Subcutaneous adipose tissue (tissue), 4 donors: ENCODE data around the gene NHLRC4. TPM values are rescaled to one million over a fixed set of nuclear protein-coding genes. Genes with fewer than 3 reads are reported as not detected.

ENCODE experiments used
- total RNA-seq, 4 donors: library from RNA; depleted of rRNA; stranded (reverse); fragments of >200 nt; gene quantifications; one replicate each; pipeline ENCODE4 v1.1.0, GENCODE V29; 2016
- TF ChIP-seq, protein P1 (sequence below): fragments of 450-650 bp; IDR thresholded peaks from one replicate; pipeline ENCODE4 v1.5.1; 2016; ENCODE audit warnings: low read depth, mild to moderate bottlenecking, control low read depth, antibody characterized with exemption, moderate library complexity

The NHLRC4 gene
- total RNA-seq, 4 donors from 2014 or later = 0.85 to 3.8 (median 2.0) TPM; not detected in 1

DNA sequence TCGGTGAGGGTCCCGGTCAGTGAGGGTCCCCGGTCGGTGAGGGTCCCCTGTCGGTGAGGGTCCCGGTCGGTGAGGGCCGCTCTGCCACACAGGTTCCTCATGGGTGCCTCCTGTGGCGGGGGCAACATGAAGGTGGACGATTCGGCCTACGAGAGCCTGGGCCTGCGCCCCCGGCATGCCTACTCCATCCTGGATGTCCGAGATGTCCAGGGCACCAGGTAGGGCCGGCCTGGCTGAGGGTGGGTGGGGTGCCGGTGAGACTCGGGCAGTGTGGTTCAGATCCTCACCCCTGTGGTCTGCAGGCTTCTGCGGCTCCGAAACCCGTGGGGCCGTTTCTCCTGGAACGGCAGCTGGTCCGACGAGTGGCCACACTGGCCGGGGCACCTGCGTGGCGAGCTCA is 15.6 kb upstream of the NHLRC4 start:
- TF ChIP-seq, protein P1, sequence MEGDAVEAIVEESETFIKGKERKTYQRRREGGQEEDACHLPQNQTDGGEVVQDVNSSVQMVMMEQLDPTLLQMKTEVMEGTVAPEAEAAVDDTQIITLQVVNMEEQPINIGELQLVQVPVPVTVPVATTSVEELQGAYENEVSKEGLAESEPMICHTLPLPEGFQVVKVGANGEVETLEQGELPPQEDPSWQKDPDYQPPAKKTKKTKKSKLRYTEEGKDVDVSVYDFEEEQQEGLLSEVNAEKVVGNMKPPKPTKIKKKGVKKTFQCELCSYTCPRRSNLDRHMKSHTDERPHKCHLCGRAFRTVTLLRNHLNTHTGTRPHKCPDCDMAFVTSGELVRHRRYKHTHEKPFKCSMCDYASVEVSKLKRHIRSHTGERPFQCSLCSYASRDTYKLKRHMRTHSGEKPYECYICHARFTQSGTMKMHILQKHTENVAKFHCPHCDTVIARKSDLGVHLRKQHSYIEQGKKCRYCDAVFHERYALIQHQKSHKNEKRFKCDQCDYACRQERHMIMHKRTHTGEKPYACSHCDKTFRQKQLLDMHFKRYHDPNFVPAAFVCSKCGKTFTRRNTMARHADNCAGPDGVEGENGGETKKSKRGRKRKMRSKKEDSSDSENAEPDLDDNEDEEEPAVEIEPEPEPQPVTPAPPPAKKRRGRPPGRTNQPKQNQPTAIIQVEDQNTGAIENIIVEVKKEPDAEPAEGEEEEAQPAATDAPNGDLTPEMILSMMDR = no peak

DNA sequence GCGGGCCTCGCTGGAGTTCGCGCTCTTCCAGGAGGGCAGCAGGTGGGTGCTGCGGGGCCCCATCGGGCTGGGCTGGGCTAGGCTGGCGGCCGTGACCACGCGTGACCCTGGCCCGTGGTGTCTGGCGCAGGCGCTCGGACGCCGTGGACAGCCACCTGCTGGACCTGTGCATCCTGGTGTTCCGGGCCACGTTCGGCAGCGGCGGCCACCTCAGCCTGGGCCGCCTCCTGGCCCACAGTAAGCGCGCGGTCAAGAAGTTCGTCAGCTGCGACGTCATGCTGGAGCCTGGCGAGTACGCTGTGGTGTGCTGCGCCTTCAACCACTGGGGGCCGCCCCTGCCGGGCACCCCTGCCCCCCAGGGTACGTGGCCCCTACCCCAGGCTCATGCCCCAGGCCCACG is 14.6 kb upstream of the NHLRC4 start:
- TF ChIP-seq, protein P1 = no peak

DNA sequence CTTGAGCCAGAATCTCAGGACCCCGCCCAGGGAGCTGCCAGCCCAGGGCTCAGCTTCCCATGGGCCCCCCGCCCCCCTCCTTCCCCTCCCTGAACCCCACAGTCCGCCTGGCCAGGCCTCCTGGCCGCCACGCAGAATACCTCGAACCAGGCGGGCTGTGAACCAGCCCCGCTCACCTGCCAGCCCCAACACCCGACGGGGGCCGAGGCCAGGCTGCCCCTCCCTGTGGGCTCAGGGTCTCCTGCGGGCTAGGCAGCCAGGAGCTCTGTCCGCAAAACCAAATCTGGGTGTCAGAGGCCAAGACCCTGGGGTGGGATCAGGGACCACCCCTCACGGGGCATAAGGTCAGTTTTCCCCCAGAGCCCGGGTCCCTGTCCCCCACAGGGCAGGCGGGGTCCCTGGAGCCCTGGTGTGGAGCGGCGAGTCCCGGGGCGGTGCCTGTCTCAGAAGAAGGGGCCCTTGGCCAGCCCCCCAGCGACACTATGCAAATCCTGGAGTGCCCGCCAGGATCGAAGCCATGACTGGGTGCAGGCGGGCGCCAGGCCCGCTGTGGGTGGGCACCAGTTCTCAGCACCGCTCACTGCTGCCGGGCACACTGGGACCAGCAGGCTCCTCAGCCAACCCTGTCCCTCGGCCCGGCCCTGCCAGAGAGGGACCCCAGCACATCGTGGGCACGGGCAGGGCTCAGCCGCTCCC is 13.1 kb upstream of the NHLRC4 start:
- TF ChIP-seq, protein P1 = no peak

DNA sequence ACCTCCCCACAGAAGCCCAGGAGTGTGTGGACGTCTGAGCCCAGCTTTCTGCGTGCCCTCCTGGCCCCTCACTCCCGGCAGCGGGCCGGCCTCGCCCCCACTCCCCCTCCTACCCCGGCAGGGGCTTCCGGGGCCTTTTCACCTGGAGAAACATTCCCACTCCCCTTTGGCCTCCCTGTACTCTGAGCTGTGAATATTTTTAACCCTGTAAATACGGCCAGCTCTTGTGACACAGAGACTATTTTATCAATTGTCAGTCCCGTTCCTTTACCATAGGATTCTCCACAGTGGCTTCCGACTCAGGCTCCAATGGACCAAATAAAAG is 12.5 kb upstream of the NHLRC4 start:
- TF ChIP-seq, protein P1 = no peak

DNA sequence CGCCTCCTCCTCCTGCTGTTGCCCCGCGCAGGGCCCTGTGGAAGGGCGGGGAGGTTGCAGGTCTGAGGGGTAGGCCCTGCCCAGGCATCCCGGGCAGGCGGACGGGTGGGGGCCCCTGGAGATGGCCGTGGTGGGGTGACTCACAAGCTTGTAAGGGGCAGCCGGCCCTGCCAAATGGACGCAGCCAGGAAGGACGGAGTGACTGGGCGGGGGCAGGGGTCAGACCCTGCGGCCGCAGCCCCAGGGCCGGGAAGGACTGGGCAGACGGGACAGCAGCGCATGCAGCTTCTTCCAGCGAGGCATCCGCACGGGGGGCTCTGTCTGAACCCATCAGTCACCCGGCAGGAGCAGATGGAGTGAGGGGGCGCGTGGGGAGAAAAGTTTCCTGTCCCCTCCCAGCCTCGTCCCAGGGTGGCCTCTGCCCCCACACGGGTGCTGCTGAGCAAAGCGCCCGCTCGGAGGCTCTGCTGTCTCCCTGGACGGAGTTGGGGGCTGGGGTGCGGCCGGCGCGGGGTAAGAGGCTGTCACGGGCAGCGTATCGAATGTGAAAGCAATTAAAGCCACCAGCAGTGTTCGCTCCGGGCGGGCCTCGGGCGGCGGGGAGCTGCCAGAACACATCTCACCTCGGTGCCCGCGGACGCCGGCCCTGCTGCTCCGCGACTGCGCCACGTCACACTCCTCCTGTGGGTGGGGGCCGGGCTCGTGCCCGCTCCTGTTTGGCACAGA is 12.0 kb upstream of the NHLRC4 start:
- TF ChIP-seq, protein P1 = no peak

DNA sequence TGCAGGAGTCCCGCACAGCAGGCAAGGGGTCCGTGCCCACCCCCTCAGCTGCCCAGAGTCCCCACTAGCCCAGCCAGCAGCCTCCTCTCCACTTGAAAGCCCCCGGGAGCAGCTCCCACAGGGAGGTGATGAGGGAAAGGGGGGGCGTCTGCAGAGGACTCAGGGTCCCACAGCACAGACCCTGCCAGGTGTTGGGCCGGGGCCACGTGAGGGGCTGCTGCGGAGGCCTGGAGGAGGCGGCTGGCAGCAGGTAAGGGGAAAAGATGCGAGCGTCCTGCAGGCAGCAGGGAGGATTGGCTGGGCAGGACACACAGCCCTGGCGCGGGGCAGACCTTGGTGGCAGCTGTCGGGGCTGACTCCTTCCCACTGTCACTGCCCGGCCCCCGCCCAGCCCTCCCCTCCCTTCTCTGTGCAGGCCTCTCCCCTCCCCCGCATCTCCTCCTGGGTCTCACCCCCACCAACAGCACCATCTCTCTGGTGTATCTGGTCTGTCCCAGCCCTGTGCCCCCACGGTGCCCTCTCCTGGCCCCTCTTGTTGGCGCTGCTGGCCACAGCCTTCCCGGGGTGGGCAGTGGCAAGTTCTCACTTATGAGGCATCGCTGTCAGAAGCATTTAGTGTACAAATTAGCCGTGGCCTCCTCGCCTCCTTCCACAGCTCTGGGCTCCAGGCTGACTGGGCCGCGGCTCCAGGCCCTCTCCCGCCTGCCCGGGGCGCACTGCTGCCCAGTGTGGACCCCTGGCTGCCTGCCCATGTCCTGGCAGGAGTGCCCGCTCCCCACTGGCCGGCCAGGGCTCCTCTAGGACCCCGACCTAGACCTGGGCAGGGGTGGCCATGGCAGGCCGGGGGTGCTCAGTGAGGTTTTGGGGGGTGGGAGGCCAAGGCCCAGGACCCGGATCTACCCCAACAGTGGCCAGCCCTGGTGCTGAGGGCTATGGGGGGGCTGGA is 11.0 kb upstream of the NHLRC4 start:
- TF ChIP-seq, protein P1 = no peak
